ENCODE measurements around the gene PRPF6. TPM values are rescaled to one million over a fixed set of nuclear protein-coding genes. Genes with fewer than 3 reads are reported as not detected.

PRPF6 gene
- total and polyA plus RNA-seq, 2 of the 13 experiments (the other 11 are each of a cell fraction or from before 2014, with no cell fraction given), result 63.7 to 101 TPM

DNA sequence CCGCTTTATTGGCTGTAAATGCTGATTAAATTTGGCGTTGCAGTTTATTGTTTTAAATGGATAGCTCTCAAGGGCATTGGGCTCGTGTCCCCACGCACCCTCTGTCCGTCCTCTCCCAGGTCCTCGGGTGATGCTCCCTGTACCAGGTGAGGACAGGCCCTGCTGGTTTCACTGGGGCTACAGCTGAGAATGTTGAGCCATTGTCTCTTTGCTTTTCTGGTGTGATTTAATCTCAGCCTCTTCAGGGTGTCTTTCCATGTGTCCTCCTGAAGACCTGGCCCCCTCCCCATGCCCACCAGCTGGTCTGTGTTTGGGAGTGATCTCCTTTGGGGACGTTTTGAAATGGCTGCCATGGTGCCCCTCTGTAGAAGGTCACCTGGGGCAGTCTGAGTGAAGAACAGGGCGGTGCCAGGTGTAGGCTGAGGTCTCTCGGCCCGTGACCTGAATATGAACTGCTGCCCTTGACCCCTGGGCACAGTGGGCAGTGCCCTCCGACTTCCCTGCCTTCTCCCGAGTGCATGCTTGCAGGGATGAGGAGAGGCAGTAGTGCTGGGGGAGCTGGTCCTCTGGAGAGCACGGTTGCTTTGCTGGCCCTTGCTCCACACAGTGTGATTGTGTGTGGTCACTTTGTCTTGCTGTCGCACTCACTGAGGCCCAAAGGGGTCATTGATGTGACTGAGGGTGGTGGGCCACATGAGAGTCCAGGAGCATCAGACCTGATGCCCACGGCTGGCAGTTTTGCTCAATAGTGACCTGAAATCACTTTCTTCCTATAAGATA is 42.6 kb downstream of the PRPF6 start:
- H2AFZ ChIP-seq (ENCODE audit: low read length), result no peak overlapping the region
- in situ Hi-C loops (cut with HindIII; ENCODE audit: extremely low pct_ligation_motif_present, low pct_unique_long_range_greater_than_20kb), result loop anchor here (5.0 kb wide), 1 partner anchor 41 kb away; the partner anchor contains the start of gene PRPF6
- ATAC-seq (peak; percentile 68), DNase-seq (ENCODE audit: low spot score) (no peak), FAIRE-seq (peak; percentile 12)
- peak overlapping the region; percentile 92 for H3K27ac ChIP-seq (ENCODE audit: extremely low read length, insufficient read depth, low read length)
- H3K4me1 ChIP-seq (ENCODE audit: insufficient read depth, low read length), result peaks cover 42% of the 10 kb centered on the region
- no peaks in the 10 kb centered on the region for H3K9me3 ChIP-seq (ENCODE audit: low read length)
- peak overlapping the region in 2 of 3 experiments; percentile 17 to 63; a peak in 4 of 6 replicates for H3K4me3 ChIP-seq (replicated peaks in 1 of 3; ENCODE audit: insufficient read depth in 1 of 3, low read depth in 2 of 3, low read length in 3 of 3)
- POLR2A ChIA-PET, result interaction anchor here (0.6 to 5.0 kb wide), 23 partner anchors 9 to 286 kb away, joined by 3 to 81 read pairs (median 4); partner anchors contain the start of genes C20orf204, PRPF6, SAMD10 and SOX18
- peak overlapping the region; percentile 71 for H3K9ac ChIP-seq (ENCODE audit: insufficient read depth, low read depth, low read length)
- peaks cover 53 to 76% of the 10 kb centered on the region in 2 experiments for H3K36me3 ChIP-seq (replicated peaks in 1 of 2; ENCODE audit: control insufficient read depth in 1 of 2, insufficient read depth in 2 of 2, low read length in 2 of 2)
- H3K79me2 ChIP-seq (ENCODE audit: insufficient read depth, low read length), result peaks cover 4% of the 10 kb centered on the region
- intact Hi-C loops (cut with micrococcal nuclease; ENCODE audit: unreplicated experiment), result loop anchor here (1.0 kb wide), 3 partner anchors 13 to 42 kb away; partner anchors contain the start of genes C20orf204 and PRPF6
- CTCF ChIA-PET (ENCODE audit: low intra/inter-chr PET ratio, low total read pairs), result interaction anchor here (1.3 kb wide), 1 partner anchor 46 kb away, joined by 4 read pairs; no protein-coding TSS in a partner anchor
- TSS peak; percentile 88 for BruUV-seq (replicated peaks)
- H3K4me2 ChIP-seq (ENCODE audit: low read depth, low read length), result peak overlapping the region; percentile 84
- no peaks in the 10 kb centered on the region for H4K20me1 ChIP-seq (ENCODE audit: insufficient read depth, low read length)
- no peaks in the 10 kb centered on the region for H3K27me3 ChIP-seq (ENCODE audit: control insufficient read depth in 1 of 2, insufficient read depth in 2 of 2, low read length in 2 of 2)
- 38% methylated on average over 15 of the region's 15 CpGs for WGBS (ENCODE audit: low lambda C conversion rate)
- TF ChIP-seq SRF (IDR thresholded peaks at IDR 0.05; ENCODE audit: low read depth, low read length), result 0 out of 2 replicates have a peak, but pooled peaks have one; percentile 2
- TF ChIP-seq NAIF1 (CRISPR knock-in tag; IDR thresholded peaks at IDR 0.05; ENCODE audit: borderline replicate concordance), result no peak
- TF ChIP-seq REXO4 (CRISPR knock-in tag; IDR thresholded peaks at IDR 0.05; ENCODE audit: borderline replicate concordance), result 0 out of 2 replicates have a peak, but pooled peaks have one; percentile 1
- no peak for TF ChIP-seq HNRNPUL1 (IDR thresholded peaks at IDR 0.05; ENCODE audit: low read depth, low read length)
- TF ChIP-seq ZNF256 (CRISPR knock-in tag; conservative IDR thresholded peaks at IDR 0.05), result no peak
- TF ChIP-seq, protein P1, sequence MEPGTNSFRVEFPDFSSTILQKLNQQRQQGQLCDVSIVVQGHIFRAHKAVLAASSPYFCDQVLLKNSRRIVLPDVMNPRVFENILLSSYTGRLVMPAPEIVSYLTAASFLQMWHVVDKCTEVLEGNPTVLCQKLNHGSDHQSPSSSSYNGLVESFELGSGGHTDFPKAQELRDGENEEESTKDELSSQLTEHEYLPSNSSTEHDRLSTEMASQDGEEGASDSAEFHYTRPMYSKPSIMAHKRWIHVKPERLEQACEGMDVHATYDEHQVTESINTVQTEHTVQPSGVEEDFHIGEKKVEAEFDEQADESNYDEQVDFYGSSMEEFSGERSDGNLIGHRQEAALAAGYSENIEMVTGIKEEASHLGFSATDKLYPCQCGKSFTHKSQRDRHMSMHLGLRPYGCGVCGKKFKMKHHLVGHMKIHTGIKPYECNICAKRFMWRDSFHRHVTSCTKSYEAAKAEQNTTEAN (CRISPR knock-in tag; conservative IDR thresholded peaks at IDR 0.05), result no peak
- no peak for TF ChIP-seq ZNF260 (CRISPR knock-in tag; IDR thresholded peaks at IDR 0.05; ENCODE audit: borderline replicate concordance, low read depth)
- TF ChIP-seq ZNF605 (CRISPR knock-in tag; IDR thresholded peaks at IDR 0.05), result no peak
- TF ChIP-seq POLR2AphosphoS2 (IDR thresholded peaks at IDR 0.05; ENCODE audit: low read depth, low read length), result no peak
- 0 out of 2 replicates have a peak, but pooled peaks have one; percentile 11 for TF ChIP-seq FOXO1 (CRISPR knock-in tag; IDR thresholded peaks at IDR 0.05)
- TF ChIP-seq, protein P2, sequence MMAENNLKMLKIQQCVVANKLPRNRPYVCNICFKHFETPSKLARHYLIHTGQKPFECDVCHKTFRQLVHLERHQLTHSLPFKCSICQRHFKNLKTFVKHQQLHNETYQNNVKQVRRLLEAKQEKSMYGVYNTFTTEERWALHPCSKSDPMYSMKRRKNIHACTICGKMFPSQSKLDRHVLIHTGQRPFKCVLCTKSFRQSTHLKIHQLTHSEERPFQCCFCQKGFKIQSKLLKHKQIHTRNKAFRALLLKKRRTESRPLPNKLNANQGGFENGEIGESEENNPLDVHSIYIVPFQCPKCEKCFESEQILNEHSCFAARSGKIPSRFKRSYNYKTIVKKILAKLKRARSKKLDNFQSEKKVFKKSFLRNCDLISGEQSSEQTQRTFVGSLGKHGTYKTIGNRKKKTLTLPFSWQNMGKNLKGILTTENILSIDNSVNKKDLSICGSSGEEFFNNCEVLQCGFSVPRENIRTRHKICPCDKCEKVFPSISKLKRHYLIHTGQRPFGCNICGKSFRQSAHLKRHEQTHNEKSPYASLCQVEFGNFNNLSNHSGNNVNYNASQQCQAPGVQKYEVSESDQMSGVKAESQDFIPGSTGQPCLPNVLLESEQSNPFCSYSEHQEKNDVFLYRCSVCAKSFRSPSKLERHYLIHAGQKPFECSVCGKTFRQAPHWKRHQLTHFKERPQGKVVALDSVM (CRISPR knock-in tag; IDR thresholded peaks at IDR 0.05), result no peak
- no peak for TF ChIP-seq XBP1 (CRISPR knock-in tag; IDR thresholded peaks at IDR 0.05)
- TF ChIP-seq FOXM1 (CRISPR knock-in tag; IDR thresholded peaks at IDR 0.05), result no peak
- no peak for TF ChIP-seq ZNF235 (CRISPR knock-in tag; IDR thresholded peaks at IDR 0.05; ENCODE audit: borderline replicate concordance)
- TF ChIP-seq YY1 (IDR thresholded peaks at IDR 0.05; ENCODE audit: insufficient read depth, insufficient replicate concordance, low read depth, low read length), result peak; percentile 67
- no peak for TF ChIP-seq ZNF138 (CRISPR knock-in tag; IDR thresholded peaks at IDR 0.05; ENCODE audit: low read depth)
- no peak; the same call in 1 of the 2 replicates for TF ChIP-seq ZSCAN22 (CRISPR knock-in tag; IDR thresholded peaks at IDR 0.05)
- no peak for TF ChIP-seq ELF3 (CRISPR knock-in tag; IDR thresholded peaks at IDR 0.05)
- no peak for TF ChIP-seq HOXA9 (CRISPR knock-in tag; IDR thresholded peaks at IDR 0.05; ENCODE audit: borderline replicate concordance)
- no peak for TF ChIP-seq ZNF484 (CRISPR knock-in tag; IDR thresholded peaks at IDR 0.05; ENCODE audit: borderline replicate concordance, low read depth)
- TF ChIP-seq, protein P3, sequence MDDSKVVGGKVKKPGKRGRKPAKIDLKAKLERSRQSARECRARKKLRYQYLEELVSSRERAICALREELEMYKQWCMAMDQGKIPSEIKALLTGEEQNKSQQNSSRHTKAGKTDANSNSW (CRISPR knock-in tag; IDR thresholded peaks at IDR 0.05; ENCODE audit: borderline replicate concordance), result no peak

Data from HepG2 (cell line).